Putamen (tissue), 1 donor: Measurements from ENCODE around the gene ESR1.
"Not testable (repeated sequence)": the region's sequence is repeated elsewhere in the genome, so short reads cannot be mapped to it uniquely, and the experiment has no call there.

Experiments
- DNase-seq: peaks from one replicate; pipeline ENCODE4 v3.0.0-alpha.2; 2016; ENCODE audit warnings: low spot score

The ESR1 gene

DNA sequence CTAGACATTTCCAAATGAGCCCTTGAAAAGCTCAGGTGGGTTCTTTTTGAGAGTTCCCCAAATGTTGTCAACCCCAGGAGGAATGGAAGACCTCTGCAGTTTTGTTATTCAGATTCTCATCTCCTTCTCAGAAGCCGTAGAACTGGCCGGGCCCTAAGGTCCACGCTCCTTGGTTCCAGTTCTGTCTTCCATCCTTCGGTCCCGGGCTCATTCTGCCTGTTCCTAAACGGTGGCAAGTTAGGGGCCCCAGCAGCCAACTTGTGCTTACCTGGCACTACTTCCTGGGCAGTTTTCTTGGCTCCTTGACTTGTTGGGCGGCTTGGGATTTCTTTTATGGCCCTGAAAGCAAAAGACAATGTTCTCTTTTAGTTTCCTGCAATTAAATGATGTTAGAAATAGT is 6.4 kb downstream of the ESR1 start:
- no peak for DNase-seq

DNA sequence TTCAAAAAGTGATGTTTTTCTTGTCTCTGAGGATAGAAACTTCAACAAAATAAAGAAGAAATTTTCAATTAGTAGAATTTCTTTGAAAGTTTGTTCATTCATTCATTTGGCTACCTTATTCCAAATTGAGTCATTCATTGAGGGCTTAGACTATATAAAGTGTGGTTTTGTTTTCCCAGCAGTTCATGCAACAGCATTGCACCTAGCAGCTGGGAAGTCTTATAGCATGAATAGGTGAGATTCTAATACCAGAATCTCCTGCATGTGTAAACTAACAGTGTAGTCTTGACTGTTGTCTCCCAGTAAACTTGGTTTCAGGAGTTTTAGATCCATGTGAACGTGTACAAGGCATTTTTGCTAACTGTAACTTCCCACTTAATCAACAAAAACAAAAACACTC is 7.1 kb downstream of the ESR1 start:
- no peak for DNase-seq

DNA sequence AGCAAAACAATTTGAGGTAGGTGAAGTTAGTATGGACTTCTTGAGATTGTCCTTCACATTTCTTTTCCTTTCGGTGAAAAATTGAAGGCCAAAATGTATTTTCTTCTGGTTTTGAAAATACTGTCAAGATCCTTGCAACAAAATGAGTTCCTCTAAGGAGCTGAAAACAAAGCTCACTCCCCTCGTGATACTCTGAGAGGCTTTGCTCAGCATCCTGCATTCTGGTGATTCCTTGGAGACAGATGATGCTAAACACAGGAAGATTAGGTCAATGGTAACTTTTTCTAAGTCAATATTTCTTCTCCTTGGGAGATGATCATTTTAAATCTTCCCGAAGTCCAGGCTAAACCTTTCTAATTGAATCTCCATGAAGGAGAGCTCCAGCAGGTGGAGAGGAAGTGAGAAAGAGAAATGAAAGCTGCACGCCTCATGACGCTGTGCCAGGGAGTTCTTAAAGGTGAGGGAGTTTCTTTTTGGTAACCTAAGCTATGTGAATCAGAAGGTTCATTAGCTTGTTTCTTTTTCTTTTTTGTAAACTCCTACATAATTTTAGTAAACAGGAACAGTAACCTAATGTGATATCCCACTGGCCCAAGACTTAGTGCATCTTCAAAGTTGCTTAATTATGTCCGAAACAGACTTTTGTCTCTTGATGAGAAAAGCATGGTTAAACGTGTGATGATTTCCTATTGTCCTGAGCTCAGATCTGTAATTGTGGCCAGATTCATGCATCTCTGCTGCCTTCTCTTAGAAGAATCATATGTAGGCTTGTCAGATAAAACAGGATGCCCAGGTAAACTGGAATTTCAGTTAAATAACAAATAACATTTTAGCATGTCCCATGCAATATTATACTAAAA is 15.0 kb downstream of the ESR1 start:
- no peak for DNase-seq

DNA sequence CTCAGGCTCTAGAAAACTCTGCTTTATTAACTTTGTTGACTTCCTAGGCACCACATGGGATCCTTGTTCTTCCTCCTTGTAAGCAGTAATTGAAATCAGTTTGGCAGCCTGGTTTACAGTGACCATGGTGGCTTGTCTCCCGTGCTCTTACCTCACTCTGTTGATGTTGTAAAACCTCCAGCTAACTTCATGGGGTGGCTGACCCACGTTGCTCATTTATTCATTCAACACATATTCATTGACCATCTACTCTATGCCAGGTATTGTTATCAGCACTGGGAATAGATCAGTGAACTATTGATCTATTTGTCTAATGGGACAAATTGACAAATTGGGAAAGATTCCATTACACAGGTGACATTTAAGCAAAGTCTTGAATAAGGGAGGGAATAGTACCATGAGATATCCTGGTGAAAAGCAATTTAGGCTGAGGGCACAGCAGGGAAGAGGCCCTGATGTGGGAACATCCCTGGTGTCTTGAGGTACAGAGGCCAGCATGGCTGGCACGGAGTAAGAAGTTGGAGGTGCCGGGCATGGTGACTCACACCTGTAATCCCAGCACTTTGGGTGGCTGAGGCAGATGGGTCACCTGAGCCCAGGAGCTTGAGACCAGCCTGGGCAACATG is 19.1 kb downstream of the ESR1 start:
- DNase-seq = no peak

DNA sequence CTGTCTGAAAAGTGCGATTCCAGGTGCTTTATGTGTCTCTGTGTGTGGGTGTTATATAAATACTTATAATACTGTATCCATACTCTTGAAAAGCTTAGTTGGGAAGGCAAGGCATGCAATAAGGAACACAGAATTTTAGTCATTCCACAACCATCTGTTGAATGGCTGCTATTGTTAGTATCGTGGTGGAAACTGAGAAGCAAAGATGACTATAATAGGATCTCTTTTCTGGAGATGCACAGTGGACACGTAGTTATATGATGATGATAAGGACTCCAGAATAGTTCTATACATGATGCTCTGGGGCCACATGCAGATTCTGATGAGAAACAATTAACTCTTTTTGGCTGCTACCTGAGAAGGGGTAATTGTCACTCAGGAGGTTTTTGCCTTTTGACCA is 25.2 kb downstream of the ESR1 start:
- no peak for DNase-seq

DNA sequence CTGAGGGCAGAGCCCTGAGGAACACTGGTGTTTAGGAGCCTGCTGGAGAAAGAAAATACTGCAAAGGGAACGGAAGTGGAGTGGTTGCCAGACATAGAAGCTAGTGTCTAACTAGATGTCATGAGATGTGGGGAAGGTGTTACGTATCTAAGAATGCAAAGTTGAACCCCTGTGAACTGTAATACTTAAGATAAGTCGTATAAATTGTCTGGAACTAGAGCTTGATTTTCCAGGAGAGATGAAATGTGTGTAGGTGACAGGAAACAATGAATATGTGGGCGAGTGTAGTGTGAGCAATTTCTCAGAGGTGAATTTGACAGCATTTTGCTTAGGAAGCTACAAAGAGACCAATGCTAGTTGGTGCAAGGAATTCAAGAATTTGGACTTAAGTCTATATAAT is 27.9 kb downstream of the ESR1 start:
- peak; percentile 70 for DNase-seq

DNA sequence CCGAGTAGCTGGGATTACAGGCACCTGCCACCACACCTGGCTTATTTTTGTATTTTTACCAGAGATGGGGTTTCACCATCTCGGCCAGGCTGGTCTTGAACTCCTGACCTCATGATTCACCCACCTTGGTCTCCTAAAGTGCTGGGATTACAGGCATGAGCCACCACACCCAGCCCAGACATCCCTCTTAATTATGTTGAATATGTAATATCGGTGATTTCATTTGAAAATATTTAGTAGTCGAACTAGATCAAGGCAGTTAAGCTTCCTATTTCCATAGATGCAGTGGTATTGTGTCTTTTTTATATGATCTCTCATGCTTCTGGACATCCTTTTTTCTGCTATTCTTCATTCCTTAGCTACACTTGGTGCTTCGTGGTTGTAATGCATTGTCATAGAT is 29.7 kb downstream of the ESR1 start:
- no peak for DNase-seq

DNA sequence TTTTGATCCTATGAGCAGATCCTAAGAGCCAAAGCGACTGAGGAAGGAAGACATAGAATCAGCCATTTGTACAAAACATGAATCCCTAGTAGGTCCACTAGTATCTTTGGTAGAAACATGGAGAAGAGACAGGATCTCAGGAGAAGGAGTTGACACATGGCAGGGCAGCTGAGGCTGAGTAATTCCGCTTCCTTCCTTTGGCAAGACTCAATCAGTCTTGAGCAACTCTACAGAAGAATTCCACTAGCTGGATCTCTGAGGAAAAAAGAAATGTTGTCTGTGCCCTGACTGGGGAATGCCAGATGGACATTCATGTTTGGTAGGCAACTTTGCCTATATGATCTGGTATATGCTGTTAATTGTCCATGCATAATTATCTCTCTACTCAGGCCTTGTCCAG is 35.3 kb downstream of the ESR1 start:
- DNase-seq = no peak

DNA sequence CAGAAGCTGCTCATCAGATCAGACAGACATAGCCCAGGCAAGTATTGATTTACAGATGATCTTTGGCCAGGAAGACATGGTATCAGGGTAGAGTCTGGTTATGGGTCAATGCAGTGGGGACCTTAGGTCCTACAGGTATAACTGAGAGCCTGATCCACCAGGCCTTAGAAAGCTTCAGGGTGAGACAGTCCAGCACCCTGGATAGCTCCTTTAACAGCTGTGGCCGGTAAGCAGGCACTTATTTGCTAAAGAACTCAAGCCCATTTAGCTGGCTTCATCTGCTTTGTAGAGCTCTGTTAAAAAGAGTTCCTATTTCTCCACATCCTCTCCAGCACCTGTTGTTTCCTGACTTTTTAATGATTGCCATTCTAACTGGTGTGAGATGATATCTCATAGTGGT is 39.6 kb downstream of the ESR1 start:
- DNase-seq = no peak

DNA sequence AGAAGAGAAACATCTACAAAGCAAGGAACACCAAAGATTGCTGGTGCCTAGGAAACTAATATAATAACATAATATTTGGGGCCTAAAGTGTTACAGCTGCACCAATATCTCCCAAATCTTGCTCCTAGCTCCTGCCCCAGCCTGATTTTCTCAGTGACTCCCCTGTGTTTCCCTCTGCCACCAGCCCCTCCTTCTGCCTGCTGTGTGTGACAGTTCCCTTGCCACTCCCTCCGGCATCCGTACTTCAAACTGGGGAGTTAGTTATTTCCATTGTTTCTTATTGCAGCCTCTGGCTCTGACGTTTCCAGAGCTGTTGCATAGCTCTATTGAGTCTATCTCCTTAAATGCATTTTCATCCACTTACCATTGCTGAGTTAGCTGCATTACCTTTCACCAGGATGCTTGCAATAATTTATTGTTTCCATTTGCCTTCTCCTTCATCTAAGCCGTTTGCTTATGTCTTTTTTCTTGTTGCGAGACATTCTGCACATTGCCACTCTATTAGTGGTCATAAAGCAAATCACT is 43.1 kb downstream of the ESR1 start:
- DNase-seq = no peak

DNA sequence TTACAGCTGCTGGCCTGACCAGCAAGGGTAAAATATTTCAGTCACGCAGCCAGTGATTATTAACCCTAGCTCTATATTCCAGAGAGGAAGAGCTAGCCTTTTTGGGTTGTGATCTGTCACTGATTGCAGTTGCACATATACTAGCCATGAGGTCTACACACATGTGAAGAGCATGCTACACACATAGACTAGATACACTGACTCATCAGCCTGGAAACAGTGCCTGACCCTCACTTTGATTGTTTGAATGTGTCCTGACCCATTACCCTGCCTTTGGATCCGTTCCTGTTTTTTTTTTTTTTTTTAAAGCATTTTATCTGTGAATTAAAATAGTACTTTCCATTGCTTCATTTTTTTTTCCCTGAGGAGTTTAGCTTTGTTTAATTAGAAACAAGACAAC is 50.8 kb downstream of the ESR1 start:
- DNase-seq = no peak

DNA sequence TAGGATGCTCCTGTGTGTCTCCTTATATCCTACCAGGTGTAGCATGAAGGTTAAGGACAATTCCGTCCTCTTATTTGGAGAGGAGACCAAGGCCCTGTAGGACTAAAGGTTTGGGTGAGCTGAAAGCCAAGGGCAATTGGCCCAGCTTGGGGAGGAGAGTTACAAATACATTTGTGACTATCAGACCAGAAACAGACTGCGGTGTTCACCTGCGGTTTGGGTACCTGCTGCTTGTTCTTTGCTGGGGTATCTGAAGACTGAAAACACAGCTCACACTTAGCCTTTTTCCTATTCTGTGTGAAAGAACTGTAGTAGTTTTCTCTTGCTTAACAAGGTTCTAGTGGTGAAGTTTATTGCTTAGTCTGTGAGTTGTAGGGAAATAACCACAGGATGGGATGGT is 55.0 kb downstream of the ESR1 start:
- no peak for DNase-seq

DNA sequence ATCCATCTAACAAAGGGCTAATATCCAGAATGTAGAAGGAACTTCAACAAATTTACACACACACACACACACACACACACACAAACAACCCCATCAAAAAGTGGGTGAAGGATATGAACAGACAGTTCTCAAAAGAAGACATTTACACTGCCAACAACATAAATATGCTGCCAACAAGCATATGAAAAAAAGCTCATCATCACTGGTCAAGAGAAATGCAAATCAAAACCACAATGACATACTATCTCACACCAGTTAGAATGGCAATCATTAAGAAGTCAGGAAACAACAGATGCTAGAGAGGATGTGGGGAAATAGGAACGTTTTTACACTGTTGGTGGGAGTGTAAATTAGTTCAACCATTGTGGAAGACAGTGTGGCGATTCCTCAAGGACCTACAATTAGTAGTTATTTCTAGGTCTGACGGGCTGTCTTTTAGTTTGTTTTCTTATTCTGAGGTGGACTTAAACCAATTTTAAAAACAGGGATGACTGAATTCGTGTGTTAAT is 59.9 kb downstream of the ESR1 start:
- not testable (repeated sequence) for DNase-seq

DNA sequence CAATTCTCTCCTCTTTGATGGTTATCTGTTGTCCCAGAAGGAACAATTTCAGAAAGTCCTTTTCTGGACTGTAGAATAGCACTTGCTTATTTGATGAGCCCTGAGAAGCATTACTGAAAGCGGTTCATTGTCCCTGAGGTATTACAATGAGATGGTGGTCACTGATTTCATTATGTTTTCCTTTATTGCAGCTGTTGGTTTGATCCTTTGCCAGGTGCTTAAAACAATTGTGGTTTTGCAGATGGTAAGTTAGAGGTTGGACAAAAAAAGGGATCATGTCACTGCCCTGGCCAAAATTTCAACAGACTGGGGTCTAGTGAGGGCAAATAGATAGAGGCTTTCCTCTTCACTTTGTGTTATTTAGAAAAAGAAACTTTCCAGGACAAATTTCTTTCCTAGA is 61.9 kb downstream of the ESR1 start:
- DNase-seq = no peak

DNA sequence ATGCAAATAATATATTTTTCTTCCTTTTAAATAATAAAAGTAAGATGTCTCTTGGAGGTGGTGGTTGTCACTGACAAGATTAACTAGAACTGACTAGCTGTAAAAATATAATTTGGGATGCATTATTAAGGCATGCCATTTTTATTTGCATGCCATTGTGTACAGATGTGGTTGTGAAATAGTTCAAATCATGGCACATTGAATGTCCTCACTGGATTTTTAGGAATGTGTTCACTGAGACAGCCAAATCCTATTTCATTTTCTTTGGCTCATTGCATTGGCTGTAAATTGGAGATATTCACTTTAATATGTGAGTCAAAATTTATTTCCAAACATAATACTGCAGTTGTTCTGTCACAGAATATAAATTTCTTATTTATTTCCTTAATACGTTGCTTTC is 62.3 kb downstream of the ESR1 start:
- no peak for DNase-seq

DNA sequence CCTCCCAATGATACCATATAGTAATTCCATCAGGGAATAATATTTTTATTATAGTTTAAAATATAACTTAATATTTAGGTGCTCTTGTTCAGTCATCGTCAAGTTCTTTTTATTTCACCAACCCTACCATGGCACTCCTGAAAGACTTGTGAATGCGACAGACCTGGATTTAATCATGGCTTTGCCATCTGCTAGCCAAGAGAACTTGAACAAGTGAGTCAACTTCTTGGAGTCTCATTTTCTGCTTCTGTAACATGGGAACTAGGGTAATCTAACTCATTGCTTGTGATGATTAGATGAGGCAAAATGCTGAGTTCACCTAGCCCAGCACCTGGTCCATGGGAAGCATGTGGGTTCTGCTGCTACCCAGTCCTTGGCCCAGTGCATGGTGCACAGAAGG is 62.9 kb downstream of the ESR1 start:
- DNase-seq = no peak

DNA sequence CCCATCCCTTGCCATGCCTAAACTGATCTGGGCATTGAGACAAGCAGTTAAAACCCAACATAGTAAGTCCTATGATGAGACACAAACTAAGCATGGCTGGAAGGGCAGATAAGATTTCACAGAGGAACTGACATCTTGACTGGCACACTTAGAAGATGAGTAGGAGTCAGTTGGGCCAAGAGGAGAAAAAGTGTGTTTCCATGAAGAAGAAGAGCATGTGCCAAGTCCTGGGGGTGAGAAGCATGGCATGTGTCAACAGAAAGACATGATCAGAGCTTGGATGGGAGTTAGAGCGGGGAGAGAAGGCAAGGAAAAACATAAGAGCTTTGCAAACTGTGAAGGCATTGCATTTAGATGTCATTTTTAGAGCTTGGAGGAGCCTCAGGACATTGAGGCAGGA is 68.0 kb downstream of the ESR1 start:
- DNase-seq = no peak

DNA sequence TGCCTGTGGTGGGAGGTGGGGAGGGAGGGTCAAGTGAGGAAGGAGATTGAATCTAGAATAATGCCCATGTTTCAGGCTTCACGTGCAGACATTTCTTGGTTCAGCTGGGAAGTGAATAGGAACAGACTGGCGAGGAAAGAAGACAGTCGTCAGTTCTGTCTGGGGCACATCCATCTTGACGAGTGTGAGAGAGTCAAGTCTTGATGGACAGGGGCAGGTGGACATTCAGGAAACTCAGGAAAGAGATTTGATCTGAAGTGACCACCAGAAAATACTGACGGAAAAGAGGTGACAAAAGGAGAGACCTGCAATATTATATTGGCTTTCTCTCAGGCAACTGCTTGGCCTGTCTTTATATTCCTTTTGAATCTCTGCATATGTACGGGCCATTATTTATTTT is 68.6 kb downstream of the ESR1 start:
- DNase-seq = no peak

DNA sequence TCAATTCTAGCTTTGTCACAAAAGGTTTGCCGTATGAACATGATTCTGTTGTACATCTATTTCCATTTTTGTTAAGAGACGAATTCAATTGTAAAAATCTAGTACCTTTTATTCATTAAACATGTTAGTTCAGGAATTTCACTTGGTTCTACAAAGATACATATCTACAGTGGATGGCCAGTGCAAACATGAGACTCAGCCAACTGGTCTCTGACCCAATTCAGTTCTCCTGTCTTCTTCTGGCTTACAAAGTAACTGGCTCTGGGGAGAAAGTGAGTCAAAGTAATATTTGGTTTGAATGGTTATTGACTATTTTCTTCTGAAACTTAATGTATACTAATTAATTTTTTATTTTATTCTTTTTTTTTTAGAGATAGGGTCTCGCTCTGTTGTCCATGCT is 70.0 kb downstream of the ESR1 start:
- no peak for DNase-seq

DNA sequence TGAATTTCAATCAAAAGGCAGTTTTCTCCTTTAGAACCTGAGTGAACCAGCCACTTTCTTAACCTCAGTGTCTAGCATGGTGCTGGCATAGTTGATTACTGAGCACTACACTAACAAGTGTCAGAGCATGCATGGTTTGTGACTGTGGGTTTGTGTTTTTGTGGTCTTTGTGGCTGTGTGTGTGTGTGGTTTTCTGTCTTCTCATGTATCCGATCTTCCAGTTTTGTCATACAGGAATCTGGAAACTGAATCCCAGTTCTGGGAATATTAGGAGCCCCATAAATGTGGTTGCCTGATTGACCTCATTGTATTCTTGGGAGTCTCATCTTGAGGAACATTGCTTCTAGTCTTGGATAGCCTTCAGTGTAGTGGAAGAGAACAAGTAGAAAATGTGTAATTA is 73.7 kb downstream of the ESR1 start:
- no peak for DNase-seq

DNA sequence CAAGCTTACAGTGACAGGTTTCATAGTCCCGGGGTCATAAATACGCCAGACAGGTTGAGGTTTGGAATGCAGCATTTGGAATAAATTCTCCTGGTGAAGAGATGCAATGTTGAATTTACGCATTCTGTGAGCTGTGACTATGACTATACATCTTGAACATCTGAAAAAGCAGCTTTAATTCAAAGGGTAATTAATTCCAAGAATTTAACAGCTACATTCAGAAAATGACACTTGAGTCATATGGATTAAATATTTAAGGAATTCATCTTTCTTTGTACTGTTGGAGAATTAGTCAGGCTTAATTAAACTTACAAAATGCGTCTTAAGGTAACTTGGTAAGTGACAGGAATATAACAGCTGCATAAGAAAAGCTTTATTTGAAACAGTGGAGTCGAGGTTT is 74.7 kb downstream of the ESR1 start:
- no peak for DNase-seq

DNA sequence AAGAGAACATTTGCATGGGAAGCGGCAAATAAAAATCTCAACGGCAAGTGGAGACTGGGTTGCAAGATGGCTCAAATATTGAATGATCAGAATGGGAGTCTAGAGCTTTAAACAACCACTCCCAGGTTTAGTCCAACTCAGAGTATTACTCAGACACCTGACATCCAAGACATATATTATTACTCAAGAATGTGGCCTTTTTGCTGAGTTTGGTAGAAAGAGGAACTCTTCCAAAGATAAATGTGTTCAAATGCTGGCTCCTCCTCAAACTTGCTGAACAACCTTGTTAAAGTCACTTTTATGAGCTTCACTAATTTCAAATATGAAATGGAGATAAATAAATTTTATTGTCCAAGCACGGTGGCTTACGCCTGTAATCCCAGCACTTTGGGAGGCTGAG is 77.8 kb downstream of the ESR1 start:
- no peak for DNase-seq

DNA sequence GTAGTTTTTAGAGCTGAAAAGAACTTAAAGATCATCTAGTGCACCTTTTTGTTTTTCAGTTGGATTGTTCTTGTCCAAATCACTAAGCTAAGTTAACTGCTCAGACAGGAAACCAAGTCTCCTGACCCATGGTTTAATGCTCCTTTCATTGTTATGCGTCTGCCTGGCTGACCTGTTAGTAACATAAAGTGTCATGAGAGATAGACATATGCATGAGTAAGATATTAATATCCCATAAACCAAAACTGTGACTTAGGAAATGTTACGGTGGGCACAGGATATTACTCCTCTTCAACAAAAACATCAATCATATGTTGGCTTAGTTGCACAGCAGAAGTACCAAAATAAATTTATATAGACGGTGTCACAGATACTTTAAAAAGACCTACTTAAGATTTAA is 84.0 kb downstream of the ESR1 start:
- no peak for DNase-seq

DNA sequence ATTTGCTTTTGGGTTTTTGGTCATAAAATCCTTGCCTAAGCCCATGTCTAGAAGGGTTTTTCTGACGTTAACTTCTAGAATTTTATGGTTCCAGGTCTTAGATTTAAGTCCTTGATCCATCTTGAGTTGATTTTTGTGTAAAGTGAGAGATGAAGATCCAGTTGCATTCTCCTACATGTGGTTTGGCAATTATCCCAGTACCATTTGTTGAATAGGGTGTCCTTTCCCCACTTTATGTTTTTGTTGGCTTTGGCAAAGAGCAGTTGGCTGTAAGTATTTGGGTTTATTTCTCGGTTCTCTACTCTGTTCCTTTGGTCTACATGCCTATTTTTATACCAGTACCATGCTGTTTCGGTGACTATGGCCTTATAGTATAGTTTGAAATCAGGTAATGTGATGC is 86.9 kb downstream of the ESR1 start:
- DNase-seq = not testable (repeated sequence)
